GOT3 (cell line): ENCODE data around the gene REEP1.
"Not testable (repeated sequence)": the region's sequence is repeated elsewhere in the genome, so short reads cannot be mapped to it uniquely, and the experiment has no call there.

Experiments used
- DNase-seq: peaks from one replicate; lab custom pipeline; 2025; ENCODE audit warnings: mixed read lengths; lab: John Stamatoyannopoulos, UW

REEP1 gene

GRCh38 chr2:86224645-86225355 is 112.6 kb downstream of the REEP1 start:
- no peak for DNase-seq

DNA sequence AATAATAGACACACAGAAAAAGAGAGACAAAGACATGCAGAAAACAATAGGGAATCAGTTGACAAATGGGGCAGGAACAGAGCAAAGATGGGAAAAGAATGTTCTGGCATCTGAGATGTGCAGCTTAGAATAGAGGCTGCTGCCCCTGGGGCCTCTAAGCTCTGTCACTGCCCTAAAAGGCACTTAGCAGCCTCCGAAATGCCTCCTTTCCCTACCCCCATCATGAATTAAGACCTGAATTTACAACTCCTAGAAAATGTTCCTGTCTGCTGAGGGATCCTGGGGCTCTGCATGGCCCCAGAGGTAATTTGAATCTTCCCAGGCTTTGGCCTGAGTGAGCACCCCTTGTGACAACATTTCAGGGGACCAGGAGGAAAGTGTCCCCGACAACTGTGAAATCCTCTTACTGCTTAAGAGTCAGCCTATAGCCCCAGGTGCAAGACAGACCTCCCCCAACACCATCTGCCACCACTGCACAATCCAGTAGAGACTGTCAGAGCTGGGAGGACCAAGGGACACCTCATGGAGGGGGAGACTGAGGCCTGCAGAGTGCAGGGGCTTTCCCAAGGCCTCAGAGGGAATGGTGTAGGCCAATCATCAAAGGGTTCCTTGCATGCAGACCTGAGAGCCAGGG is 113.4 kb downstream of the REEP1 start:
- no peak for DNase-seq

GRCh38 chr2:86223140-86223926 is 114.1 kb downstream of the REEP1 start:
- DNase-seq: no peak

DNA sequence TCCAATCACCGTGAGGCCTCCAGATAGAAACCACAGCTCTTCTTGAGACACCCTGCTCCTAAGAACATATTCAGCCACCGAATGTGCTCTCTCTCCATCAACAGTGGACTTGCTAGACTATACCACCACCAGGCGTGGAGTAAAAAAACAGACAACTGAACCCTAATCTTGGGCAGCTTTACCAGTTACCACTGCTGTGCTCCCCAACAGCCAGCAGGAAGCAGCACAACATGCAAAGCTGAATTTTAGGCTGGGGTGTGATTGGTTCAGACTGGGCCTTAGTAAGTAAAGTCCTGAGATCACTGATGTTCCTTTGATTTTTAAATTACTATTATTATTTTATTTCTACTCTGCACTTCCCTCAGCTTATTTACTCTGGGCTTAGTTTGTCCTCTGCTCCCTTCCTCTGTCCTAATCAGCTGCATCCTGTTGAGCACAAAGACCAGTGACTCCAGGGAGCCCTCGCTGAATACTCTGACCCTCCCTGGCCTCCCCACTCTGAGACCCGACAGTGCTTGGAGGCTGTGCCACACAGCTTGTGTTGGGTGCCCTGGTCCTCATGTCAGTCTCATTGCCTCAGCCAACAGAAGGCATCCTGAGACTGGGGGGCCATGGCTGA is 116.3 kb downstream of the REEP1 start:
- DNase-seq: no peak

DNA sequence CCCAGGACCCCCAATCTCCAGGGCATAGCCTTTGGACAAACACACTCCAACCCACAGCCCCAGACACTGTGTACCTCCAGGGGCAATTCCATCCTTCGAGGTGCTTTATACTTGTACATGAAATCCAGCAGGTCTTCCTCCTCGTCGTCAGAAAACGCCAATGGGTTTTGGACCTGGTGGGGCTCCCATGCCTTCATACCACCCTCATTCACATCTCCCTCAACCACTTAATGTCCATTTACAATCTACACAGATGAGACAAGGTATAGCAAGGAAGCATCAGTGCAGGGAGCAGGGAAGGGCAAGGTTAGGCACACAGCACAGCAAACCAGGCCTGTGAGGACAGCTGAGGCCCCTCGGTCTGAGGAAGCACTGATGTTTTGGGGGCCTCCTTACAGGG is 117.5 kb downstream of the REEP1 start:
- DNase-seq: no peak

DNA sequence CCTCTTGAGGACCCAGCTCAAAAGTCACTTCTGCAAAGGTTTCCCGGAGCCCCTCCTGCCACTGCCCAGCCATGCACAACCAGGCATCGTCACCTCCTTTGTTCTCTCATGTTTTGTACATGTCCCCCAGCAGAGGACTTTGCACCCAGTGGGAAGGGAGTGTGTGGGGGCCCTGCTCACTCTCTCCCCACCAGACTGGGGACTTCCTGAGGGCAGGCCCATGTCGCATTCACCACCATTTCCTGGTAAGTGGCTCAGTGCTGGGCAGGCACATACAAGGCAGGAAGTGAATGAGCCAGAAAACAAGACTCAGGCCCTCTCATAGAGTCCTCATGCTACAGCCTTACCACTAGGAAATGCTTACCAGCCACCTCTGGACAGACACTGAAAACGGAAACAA is 119.3 kb downstream of the REEP1 start:
- DNase-seq: no peak

GRCh38 chr2:86216575-86217555 is 120.6 kb downstream of the REEP1 start:
- DNase-seq: no peak

DNA sequence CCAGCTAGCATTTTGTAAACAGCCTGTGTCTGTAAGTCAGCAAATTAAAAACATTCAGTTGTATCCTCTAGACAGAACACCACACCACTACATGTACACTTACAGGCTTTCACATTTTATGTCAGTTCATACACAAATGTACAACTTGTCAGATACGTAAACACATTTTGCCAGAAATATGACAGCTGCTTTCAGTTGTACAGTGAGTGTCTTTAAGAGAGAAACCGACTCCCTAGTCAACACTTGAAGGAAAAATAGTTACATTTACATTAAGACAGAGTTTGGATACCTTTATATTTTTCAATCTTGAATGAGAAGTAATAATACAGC is 123.0 kb downstream of the REEP1 start:
- no peak for DNase-seq

DNA sequence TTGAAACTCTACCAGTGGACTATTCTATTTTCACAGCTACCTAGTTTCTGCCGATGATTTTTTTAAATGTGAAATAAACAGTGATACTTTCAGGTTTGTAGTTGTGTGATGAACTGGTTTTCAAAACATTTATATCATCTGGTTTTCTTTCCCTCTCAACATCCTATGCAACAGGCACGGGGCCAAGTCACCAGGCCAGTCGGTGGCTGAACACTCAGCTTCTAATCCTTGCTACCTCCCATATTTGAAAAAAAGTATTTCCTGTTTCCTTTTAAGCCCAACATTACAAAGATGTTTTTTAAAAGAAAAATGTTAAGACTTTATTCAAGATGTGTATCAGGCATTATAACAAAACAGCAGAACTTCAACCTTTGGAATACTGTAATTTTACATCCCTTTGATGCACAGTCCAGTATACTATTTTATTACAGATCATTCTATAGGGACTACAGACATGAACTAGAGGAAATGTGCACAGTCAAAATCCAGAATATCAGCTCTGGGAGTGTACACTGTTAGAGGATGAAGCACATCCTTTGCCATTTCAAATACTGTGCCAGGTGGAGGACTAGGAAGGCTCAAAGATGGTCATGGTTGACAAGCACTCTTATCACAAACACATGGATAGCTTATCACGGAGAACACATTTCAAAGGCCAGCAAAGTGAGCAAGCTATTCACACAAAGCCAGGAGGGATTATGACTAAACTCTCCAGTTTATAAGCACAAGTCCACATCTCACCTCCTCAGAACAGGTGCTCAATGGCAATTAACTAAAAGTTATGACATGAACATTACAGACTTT is 123.5 kb downstream of the REEP1 start:
- no peak for DNase-seq

GRCh38 chr2:86213056-86213455 is 124.4 kb downstream of the REEP1 start:
- no peak for DNase-seq

GRCh38 chr2:86211796-86212188 is 125.6 kb downstream of the REEP1 start:
- no peak for DNase-seq

GRCh38 chr2:86211033-86211795 is 126.2 kb downstream of the REEP1 start:
- no peak for DNase-seq

GRCh38 chr2:86204458-86204857 is 133.0 kb downstream of the REEP1 start:
- no peak for DNase-seq

- DNase-seq: no peak
Measured at GRCh38 chr2:86203614-86204013, 133.8 kb downstream of the REEP1 start.

DNA sequence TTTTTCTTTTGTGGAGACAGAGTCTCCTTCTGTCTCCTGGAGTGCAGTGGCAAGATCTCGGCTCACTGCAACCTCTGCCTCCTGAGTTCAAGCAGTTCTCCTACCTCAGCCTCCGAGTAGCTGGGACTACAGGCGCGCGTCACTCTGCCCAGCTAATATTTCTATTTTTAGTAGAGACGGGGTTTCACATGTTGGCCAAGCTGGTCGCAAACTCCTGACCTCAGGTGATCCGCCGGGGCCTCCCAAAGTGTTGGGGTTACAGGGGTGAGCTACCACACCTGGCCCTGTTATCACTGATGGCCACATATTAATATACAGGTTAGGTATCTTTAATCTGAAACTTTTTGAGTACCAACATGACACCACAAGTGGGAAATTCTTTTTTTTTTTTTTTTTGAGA is 134.7 kb downstream of the REEP1 start:
- no peak for DNase-seq

DNA sequence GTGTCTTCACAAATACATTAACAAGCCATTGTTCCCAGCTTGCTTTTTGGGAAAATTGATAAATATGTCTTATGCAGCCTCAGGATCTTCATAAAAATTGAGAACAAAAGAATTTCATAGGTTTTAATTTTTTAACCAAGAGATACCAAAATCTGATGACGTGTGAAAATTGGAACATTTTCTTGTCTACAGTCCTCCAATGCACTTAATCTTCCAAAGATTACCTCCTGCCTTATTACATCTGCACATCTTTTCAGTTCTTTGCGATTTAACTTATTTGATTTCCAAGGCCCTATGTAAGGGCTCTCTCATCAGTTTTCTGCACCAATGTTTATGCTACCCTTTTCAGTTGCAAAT is 135.1 kb downstream of the REEP1 start:
- no peak for DNase-seq

DNA sequence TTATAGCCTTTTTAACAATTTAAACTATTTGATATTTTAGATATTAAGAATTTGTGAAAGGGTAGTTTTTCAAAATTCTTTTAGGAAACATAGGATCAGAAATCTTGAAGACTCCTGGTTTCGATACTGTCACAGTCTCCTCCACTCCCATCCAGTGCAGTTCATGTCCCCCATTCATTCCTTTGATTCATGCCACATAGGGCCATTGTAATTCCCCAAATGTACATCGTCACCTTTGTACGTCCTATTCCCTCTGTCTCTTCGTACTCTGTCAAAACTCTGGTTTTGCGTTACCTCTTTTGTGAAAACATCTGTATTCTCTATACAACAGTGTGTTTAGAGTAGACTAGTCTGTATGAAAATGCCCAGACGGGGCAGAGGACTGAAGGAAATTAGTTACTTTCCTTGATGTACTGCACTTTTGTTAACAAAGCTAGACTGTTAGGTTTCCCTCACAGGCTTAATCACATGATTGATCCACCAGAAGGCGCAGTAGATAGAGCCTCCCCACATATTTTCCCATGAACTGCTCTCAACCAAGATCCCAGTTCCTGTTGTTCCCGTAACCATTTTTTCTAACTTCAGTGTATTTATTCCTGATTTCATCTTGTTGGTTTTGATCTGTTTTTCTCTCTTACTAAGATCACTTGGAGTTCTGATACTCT is 135.6 kb downstream of the REEP1 start:
- DNase-seq: no peak

DNA sequence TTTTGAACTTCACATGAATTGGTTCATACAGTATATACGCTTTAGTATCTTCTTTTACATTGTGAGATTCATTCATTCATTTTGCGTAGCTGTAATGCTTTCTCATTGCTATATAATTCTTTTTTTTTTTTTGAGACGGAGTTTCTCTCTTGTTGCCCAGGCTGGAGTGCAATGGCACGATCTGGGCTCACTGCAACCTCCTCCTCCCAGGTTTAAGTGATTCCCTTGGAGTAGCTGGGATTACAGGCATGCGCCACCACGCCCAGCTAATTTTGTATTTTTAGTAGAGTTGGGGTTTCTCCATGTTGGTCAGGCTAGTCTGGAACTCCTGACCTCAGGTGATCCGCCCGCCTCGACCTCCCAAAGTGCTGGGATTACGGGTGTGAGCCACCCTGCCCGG is 136.9 kb downstream of the REEP1 start:
- not testable (repeated sequence) for DNase-seq

DNA sequence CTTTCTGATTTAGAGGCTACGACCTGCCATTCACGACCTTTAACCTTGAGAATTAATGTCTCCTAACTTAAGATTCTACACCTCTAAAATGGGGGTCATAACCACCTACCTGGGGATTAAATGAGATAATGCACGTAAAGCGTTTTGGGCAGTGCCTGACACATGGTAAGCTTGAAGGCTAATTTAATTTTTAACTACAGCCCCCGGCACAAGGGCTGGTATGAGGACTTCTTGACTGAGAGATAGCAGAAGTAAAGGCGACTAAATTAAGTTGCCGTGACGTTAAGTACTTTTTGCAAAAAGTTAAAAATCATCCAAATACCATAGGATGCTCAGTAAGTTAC is 137.6 kb downstream of the REEP1 start:
- no peak for DNase-seq
